ENCODE data around the gene ATXN7L3.

The ATXN7L3 gene

DNA sequence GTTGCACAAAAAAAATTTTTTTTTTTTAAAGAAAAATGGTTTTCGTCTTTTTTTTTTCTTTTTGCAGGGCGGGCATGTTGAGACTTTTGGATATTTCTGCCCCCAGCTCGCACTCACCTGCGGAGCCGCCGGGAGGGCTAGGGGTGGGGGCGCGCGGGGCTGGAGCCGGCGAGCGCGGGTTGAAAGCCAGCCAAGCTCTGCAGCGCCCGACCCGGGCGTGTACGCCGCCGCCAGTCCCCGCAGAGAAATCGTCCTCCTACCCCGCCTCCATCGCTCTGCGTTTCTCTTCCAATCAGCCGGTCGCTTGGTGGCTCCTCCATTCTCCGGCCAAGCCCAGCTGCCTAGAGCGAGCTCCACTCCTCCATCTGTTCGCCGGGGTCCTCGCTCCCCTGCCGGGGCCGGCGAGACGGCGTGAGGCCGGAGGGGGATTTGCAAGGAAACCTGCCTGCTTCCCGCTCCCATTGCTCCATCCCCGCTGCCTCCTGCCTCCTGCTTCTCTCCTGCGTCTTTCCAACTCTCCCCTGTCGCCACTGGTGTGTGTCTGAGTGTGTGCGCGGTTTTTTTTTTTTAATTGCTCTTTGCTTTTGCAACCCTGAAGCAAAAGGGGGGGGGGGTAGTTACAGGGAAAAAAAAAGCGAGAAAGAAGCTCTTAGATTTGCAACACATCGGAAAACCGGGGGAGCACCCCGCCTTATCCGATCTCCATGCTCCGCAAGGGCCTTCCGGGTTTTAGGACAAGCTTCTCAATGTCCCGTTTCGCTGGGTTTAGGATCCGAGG, 21.6 kb upstream of the ATXN7L3 start:
- no peak for TF ChIP-seq CTCF (conservative IDR thresholded peaks at IDR 0.05; ENCODE audit: low read depth, low read length)
- DNase-seq (ENCODE audit: low read depth) = peak; percentile 59
- H3K4me3 ChIP-seq (ENCODE audit: low read length) = peak overlapping the region; percentile 83

DNA sequence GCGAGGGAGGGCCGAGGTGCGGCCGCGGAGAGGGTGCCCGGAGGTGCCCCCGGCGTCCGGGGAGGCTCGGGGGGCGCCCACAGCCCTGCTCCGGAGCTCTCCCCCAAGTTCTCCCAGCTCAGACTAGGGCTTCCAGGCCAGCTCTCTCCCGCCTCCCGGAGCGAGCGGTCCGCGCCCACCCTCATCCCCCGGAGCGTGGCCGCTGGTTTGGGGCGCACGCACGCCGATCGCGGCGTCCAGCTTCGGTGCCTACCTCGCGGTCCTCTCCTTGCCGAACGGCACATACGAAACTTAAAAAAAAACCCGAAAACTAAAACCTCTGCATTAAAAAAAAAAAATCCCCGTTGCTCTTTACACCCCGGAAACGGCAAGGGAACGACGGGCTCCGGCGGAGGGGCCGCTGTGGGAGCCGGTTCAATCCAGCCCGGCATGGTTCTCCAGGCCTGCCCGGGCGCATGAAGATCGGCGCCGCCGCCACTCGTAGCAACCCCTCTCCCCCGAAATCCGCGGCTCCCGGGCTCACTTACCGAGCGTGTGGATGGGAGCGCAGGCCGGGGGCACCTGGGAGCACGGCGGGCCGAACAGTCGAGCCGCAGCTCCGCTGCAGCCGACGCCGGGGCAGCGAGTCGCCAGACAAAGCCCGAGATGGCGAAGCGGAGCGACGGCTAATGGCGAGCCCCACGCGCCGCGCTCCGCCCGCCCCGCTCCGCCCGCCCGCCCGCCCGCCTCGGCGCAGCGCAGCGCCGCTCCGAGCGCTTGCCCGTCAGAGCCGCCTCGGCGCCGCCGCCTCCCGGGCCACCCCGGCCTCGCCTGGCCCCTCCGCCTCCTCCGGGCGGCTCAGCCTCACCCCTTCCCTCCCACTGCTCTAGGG, 20.8 kb upstream of the ATXN7L3 start:
- H3K4me3 ChIP-seq (ENCODE audit: low read length) = peak overlapping the region; percentile 83
- TF ChIP-seq CTCF (conservative IDR thresholded peaks at IDR 0.05; ENCODE audit: low read depth, low read length) = no peak
- DNase-seq (ENCODE audit: low read depth) = no peak

GRCh38 chr17:44219616-44220212, 20.0 kb upstream of the ATXN7L3 start, which contains the start of gene UBTF:
Gene UBTF (minus strand): TSS chr17:44219675. CDS start chr17:44218229, 1,446 bp downstream.
- DNase-seq (ENCODE audit: low read depth) = no peak

GRCh38 chr17:44219108-44219615, 19.5 kb upstream of the ATXN7L3 start:
- H3K4me3 ChIP-seq (ENCODE audit: low read length) = peak overlapping the region; percentile 44
- DNase-seq (ENCODE audit: low read depth) = no peak
- peak; percentile 27 for TF ChIP-seq CTCF (conservative IDR thresholded peaks at IDR 0.05; ENCODE audit: low read depth, low read length)

More at GRCh38 chr17:44219616-44220212, 20.0 kb upstream of the ATXN7L3 start, which contains the start of gene UBTF:
- peak; percentile 6 for TF ChIP-seq CTCF (conservative IDR thresholded peaks at IDR 0.05; ENCODE audit: low read depth, low read length)
- H3K4me3 ChIP-seq (ENCODE audit: low read length) = peak within 1 kb of the TSS; percentile 83

DNA sequence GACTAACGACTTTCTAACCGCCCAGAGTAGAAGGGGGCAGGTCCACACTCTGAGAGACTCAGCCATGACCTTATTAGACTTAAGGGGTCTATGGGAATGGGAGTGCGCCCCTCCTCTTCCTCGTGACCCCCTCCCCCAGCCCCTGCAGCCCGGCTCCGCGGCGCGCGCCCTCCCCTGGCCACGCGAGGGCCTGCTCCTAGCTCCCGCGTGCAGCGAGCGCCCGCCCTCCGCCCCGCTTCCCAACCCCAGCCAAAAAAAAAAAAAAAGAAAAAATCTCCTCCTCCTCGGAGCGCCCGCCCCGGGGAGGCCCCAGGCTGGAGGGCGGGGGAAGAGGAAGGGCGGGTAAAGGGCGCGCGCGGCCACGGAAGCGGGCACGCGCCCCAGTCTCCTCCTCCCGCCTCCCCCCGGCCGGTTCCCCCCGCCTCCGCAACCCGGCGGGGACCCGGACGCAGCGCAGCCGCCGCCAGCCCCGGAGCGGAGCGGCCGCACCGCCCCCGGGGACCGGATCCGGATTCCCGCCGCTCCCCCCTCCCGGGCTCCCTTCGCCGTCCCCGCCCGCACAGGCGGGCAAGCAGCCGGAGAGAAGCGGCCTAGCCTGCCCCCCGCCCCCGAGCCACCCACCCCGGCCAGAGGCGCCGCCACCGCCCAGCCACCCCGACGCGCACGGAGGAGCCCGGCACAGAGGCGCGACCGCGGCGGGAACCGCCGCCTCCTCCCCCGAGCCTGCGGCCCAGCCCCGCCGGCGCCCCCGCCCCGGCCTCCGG, 18.8 kb upstream of the ATXN7L3 start:
- peak; percentile 56 for DNase-seq (ENCODE audit: low read depth)
- peak overlapping the region; percentile 59 for H3K4me3 ChIP-seq (ENCODE audit: low read length)
- TF ChIP-seq CTCF (conservative IDR thresholded peaks at IDR 0.05; ENCODE audit: low read depth, low read length) = peak; percentile 47

GRCh38 chr17:44217738-44218343, 18.2 kb upstream of the ATXN7L3 start:
- H3K4me3 ChIP-seq (ENCODE audit: low read length) = peak overlapping the region; percentile 59
- DNase-seq (ENCODE audit: low read depth) = no peak
- TF ChIP-seq CTCF (conservative IDR thresholded peaks at IDR 0.05; ENCODE audit: low read depth, low read length) = no peak
